Right kidney (tissue), 1 donor: ENCODE data around the gene DGKZ.
A peak's percentile ranks its signal among the peaks of the same experiment; 100 is the strongest.
"Not testable (repeated sequence)": the region's sequence is repeated elsewhere in the genome, so short reads cannot be mapped to it uniquely, and the experiment has no call there.

ENCODE experiments used
- DNase-seq: peaks from one replicate; pipeline ENCODE4 v3.0.0-alpha.2; 2016

Gene DGKZ

GRCh38 chr11:46367244-46367915 lies 20.1 kb downstream of the DGKZ start:
- DNase-seq, result peak; percentile 49

GRCh38 chr11:46367916-46368267 lies 20.6 kb downstream of the DGKZ start:
- no peak for DNase-seq

DNA sequence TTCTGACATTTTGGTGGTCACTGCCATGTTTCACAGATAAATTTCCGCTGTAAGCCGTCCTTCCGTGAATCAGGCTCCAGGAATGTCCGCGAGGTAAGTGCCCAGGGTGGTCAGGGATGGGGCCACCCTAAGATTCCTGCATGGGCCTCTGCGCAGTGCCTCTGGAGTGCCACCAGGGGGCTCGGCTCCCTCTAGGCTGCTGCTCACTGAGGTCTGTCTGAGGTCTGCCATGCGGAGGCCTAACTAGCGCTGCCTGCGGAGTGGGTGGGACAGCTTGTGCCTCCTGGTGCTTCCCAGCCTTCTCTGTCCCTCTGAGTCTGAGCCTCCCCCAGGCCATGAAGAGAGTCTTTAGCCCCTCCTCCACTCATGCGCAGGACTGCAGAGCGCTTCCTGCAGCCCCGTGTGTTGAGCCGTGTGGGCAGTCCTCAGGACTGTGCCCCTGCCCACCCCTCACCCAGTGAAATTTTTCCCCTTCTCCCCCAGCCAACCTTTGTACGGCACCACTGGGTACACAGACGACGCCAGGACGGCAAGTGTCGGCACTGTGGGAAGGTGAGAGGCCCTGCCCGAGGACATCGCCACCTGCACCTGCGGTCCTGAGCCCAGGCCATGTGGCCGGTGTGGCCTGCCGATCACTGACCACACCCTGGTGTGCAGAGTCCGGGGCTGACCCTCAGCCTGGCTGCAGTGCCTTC lies 22.3 kb downstream of the DGKZ start:
- no peak for DNase-seq

GRCh38 chr11:46370253-46370652 lies 23.0 kb downstream of the DGKZ start:
- DNase-seq, result no peak

DNA sequence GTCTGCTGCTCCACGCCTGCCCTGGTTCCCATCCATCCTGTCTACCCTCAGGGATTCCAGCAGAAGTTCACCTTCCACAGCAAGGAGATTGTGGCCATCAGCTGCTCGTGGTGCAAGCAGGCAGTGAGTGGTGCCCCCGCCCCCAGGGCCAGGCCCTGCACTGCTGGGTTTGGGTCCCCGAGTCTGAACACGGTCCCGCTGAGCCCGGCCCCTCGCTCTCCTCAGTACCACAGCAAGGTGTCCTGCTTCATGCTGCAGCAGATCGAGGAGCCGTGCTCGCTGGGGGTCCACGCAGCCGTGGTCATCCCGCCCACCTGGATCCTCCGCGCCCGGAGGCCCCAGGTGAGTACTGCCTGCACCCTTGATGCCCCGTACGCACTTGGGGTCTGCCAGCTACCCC lies 24.0 kb downstream of the DGKZ start:
- DNase-seq, result not testable (repeated sequence)

GRCh38 chr11:46372086-46372485 lies 24.8 kb downstream of the DGKZ start:
- DNase-seq, result no peak

DNA sequence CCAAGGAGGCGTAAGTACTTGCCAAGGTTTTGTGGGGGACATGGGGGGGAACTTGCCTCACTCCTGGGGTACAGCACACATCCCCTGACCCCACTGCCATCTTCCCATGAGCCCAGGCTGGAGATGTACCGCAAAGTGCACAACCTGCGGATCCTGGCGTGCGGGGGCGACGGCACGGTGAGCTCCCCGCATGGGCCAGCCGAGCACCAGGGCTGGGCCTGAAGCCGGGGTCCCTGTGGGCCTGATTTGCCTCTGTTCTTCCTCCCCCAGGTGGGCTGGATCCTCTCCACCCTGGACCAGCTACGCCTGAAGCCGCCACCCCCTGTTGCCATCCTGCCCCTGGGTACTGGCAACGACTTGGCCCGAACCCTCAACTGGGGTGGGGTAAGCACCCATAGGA lies 25.2 kb downstream of the DGKZ start:
- not testable (repeated sequence) for DNase-seq

DNA sequence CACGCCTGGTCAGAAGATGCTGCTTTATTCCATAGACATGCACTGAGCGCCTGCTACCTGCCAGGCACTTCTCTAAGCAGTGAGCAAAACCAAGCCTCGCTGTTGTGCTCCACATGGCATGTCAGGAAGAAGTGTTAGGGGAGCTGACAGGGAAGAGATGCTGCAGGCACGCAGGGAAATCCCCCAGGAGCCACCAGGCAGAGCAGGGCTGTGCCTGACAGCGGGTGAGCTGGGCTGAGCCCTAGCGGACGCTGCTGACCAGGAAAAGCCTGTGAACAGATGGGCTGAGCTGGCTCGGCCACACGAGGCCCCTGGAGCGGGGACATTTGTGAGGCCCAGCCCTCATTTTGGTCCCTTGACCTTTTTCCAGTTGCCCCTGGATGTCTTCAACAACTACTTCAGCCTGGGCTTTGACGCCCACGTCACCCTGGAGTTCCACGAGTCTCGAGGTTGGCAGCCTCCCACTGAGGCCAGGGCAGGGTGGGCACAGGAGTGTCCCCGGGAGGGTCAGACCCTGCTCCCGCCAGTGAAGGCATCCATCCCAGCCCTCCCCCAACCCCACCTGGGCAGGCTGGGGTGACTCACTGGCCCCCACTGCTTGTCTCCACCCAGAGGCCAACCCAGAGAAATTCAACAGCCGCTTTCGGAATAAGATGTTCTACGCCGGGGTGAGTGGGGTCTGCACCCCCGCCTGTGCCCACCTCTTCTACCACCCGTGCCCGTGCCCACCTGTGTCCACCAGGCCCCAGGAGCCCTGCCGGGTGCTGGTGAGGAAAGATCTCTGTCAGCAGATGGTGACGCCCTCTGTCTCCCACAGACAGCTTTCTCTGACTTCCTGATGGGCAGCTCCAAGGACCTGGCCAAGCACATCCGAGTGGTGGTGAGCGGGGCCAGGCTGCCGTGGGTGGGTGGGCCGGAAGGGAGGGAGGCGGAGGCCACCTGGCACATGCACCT lies 26.8 kb downstream of the DGKZ start:
- no peak for DNase-seq

GRCh38 chr11:46374815-46375214 lies 27.6 kb downstream of the DGKZ start:
- no peak for DNase-seq

DNA sequence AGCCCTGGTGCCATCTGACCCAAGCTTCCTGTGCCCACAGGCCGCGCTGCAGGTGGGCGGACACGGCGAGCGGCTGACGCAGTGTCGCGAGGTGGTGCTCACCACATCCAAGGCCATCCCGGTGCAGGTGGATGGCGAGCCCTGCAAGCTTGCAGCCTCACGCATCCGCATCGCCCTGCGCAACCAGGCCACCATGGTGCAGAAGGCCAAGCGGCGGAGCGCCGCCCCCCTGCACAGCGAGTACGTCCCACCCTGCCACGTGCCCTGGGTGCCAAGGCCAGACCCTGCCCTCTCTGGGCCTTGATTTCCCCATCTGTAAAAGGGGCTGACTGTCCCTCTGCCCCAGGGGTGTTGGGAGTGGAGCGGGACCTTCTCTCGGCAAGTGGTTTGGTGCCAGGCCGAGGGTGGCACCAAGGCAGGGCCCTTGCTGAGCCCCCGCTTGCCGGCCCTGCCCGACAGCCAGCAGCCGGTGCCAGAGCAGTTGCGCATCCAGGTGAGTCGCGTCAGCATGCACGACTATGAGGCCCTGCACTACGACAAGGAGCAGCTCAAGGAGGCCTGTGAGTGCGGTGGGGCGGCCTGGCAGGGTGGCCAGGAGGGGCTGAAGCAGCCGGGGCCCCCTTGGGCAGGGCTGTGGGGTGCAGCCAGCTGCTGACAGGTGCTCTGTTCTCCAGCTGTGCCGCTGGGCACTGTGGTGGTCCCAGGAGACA lies 28.3 kb downstream of the DGKZ start:
- no peak for DNase-seq

DNA sequence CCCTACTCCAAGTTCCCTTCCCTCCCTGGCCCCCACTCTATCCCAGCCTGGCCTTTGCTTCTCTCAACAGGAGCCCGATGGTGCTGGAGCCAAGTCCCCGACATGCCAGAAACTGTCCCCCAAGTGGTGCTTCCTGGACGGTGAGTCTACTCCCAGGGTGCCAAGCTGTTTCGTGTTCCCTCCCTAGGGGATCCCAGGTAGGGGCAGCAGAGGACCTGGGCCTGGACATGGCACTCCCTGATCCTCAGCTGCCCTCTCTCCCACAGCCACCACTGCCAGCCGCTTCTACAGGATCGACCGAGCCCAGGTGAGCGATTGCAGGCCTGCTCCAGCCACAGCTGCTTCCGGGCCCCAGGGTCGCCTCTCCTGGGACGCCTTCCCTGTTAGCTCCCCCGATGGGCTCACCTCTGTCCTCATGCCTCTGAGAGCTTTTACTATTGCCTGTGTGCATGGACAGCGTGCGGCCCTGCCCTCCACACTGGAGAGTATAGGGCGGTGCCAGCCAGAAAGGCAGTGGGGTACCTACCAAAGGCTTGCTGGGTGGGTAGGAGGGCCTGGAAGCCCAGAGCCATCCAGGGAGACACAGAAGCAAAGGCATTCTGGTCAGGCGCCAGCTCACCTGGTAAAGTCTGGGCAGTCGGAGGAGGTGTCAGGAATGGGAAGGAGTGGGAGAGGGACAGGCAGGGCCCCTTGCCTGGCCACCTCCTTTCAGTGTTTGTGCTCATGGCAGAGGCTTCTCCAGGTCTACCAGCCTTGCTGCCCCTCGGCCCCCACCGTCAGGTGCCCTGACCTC lies 29.2 kb downstream of the DGKZ start:
- no peak for DNase-seq

GRCh38 chr11:46377290-46377689 lies 30.0 kb downstream of the DGKZ start:
- DNase-seq, result no peak

- no peak for DNase-seq
These were observed 30.6 kb downstream of the DGKZ start for GRCh38 chr11:46377831-46378230.

DNA sequence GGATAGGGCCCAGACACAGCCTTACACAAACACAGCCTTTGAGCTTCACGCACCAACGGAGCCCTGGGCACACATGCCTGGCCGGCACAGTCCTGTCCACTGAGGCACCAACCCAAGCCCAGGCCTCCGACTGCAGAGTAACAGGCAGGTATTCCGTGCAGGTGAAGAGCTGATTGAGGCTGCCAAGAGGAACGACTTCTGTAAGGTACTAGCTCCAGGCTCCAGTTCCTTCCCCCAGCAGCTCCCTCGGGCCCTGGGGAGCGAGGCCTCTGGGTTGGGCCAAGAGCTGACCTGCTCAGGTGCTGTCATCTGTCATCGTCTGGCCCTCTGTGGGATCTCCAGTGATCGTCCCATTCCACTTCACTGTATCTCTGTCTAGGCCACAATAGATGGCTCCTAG lies 31.0 kb downstream of the DGKZ start:
- DNase-seq, result no peak

- peak; percentile 47 for DNase-seq
These were observed 31.7 kb downstream of the DGKZ start for GRCh38 chr11:46378811-46379481.

DNA sequence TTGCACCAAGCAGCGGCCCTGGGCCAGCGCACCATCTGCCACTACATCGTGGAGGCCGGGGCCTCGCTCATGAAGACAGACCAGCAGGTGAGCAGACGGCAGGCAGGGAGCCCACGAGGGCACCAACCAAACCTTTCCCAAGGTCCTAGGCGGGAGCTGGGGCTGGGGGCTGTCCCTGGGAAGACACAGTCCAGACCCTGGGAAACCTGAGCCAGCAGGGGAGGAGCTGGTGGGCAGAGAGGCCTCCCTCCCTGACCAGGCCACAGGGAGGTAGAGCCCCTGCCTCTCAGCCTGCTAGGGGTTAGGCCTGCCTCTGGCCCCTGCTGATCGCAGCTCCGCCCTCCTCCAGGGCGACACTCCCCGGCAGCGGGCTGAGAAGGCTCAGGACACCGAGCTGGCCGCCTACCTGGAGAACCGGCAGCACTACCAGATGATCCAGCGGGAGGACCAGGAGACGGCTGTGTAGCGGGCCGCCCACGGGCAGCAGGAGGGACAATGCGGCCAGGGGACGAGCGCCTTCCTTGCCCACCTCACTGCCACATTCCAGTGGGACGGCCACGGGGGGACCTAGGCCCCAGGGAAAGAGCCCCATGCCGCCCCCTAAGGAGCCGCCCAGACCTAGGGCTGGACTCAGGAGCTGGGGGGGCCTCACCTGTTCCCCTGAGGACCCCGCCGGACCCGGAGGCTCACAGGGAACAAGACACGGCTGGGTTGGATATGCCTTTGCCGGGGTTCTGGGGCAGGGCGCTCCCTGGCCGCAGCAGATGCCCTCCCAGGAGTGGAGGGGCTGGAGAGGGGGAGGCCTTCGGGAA lies 32.4 kb downstream of the DGKZ start:
- peak; percentile 80 for DNase-seq

GRCh38 chr11:46380340-46381047 lies 33.2 kb downstream of the DGKZ start:
- DNase-seq, result peak; percentile 83

DNA sequence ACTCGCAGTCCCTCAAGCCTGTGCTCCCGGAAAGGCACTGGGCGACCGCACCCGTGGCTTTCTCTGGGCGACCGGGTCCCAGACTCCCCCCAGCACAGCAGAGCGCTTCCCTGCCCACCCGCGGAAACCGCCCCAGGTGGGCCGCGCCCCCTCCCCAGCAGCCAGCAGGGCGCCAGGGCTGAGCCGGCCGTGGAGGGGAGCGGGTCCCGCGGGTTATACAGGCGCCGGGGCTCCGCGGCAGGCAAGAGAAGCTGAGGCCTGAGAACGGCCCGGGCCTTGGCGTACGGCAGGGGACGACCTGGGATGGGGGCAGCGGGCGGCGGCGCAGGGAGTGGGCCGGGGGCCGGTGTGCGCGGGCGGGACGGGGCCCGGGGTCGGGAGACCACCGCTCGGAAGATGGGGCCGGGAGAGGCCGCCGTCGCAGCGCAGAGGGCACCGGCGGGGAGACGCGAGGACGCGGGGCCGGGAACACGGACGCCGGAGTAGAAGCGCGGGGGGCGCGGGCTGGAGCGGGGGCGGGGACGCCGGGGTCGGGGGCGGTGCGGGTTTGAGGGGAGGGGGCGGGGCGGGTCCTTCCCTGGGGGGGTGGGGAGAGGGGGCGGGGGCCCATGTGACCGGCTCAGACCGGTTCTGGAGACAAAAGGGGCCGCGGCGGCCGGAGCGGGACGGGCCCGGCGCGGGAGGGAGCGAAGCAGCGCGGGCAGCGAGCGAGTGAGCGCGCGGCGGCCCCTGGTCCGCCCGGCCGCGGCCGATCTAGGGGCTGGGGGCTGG lies 34.0 kb downstream of the DGKZ start, which contains the start of gene MDK:
TSS of gene MDK (plus strand) at position 622 of the 771 bp plus-strand sequence. CDS start 389 bp downstream, outside the sequence.
- no peak for DNase-seq
